ENCODE data around the gene SELENOW. TPM values are rescaled to one million over a fixed set of nuclear protein-coding genes. Genes with fewer than 3 reads are reported as not detected.

Gene SELENOW
- total and polyA plus RNA-seq, 2 of the 8 experiments (the other 6 are each of a cell fraction or from before 2014, with no cell fraction given): 371 to 588 TPM

GRCh38 chr19:47757617-47758442, 20.7 kb upstream of the SELENOW start:
- H4K20me1 ChIP-seq (replicated peaks in 1 of 2; ENCODE audit: control insufficient read depth in 1 of 2, insufficient read depth in 2 of 2, low read length in 2 of 2): peaks cover 10% of the 10 kb centered on the region in 2 experiments
- no peaks in the 10 kb centered on the region for H3K9me3 ChIP-seq (ENCODE audit: insufficient read depth in 2 of 2, low read depth in 1 of 2, low read length in 1 of 2)
- no peaks in the 10 kb centered on the region for H3K4me1 ChIP-seq (replicated peaks in 1 of 4; ENCODE audit: control insufficient read depth in 3 of 4, insufficient read depth in 4 of 4, low read length in 3 of 4)
- TF ChIP-seq POLR2AphosphoS5 (IDR thresholded peaks at IDR 0.05; ENCODE audit: low read depth, low read length) (peak; percentile 38), SP2 (IDR thresholded peaks at IDR 0.05; ENCODE audit: low read length) (no peak)
- no peak overlapping the region for H2AK5ac ChIP-seq (ENCODE audit: low read depth, low read length)
- DNase-seq (ENCODE audit: low read depth in 1 of 2, low spot score in 2 of 2) (no peak), FAIRE-seq (no peak)
- H3K79me2 ChIP-seq (ENCODE audit: control insufficient read depth in 1 of 2, insufficient read depth in 2 of 2, low read length in 2 of 2): no peaks in the 10 kb centered on the region; a peak in 1 of 4 replicates
- H3K27ac ChIP-seq (ENCODE audit: low read depth, low read length): no peak overlapping the region
- no peaks in the 10 kb centered on the region; the same call in 1 of the 2 replicates for H3K79me1 ChIP-seq (ENCODE audit: low read depth, low read length)
- no peaks in the 10 kb centered on the region for H3K23me2 ChIP-seq (ENCODE audit: low read depth, low read length)
- ChIA-PET CTCF (ENCODE audit: partially characterized antibody) (interaction anchor here (0.6 to 3.1 kb wide), 8 partner anchors 8 to 1724 kb away, joined by 3 to 20 read pairs (median 6); no protein-coding TSS in a partner anchor), POLR2A (ENCODE audit: partially characterized antibody) (interaction anchor here (0.8 to 11.0 kb wide), 9 partner anchors 8 to 41 kb away, joined by 3 to 204 read pairs (median 4); partner anchors contain the start of genes NOP53 and SELENOW)
- H4K91ac ChIP-seq (replicated peaks; ENCODE audit: insufficient read length, low read length): no peak overlapping the region
- H4K8ac ChIP-seq (ENCODE audit: extremely low read depth, insufficient read depth, low read length): no peak overlapping the region
- WGBS, 2 experiments (ENCODE audit: extremely low coverage in 1 of 2, insufficient coverage in 1 of 2, insufficient read length in 1 of 2, insufficient replicate concordance in 2 of 2, low coverage in 1 of 2, low lambda C conversion rate in 2 of 2, missing lambda C conversion rate in 1 of 2): 94% methylated on average over 12 of the region's 14 CpGs; no CpG with 5 or more reads in 1 of the 2 experiments
- peaks cover 13 to 62% (median 51%) of the 10 kb centered on the region in 4 experiments for H3K36me3 ChIP-seq (ENCODE audit: control insufficient read depth in 2 of 4, insufficient read depth in 4 of 4, low read length in 3 of 4)
- no peak overlapping the region for H2BK12ac ChIP-seq (ENCODE audit: low read depth, low read length)
- no peak overlapping the region for H2BK5ac ChIP-seq (ENCODE audit: low read depth, low read length)
- no peaks in the 10 kb centered on the region for H3K27me3 ChIP-seq (replicated peaks in 1 of 4; ENCODE audit: control insufficient read depth in 3 of 4, extremely low read depth in 1 of 4, insufficient read depth in 3 of 4, low read length in 3 of 4)
- no peak overlapping the region for H3K56ac ChIP-seq (replicated peaks; ENCODE audit: insufficient read length, low read depth, low read length)
- no peak overlapping the region for H2BK20ac ChIP-seq (ENCODE audit: low read length)
- no peak overlapping the region for H3K4me2 ChIP-seq (ENCODE audit: insufficient read depth in 1 of 2, low read depth in 2 of 2, low read length in 2 of 2)
- no peak overlapping the region for H3K9ac ChIP-seq (replicated peaks in 1 of 4; ENCODE audit: extremely low read depth in 1 of 4, low read depth in 3 of 4, low read length in 3 of 4)
- H4K5ac ChIP-seq (ENCODE audit: insufficient read length, low read depth, low read length): no peak overlapping the region
- H3K4me3 ChIP-seq (ENCODE audit: extremely low read depth in 1 of 4, insufficient read depth in 2 of 4, low read depth in 3 of 4, low read length in 4 of 4): no peak overlapping the region
- no peak overlapping the region for H3K18ac ChIP-seq (ENCODE audit: extremely low read depth, low read length)
- H3K14ac ChIP-seq (ENCODE audit: insufficient read length): no peak overlapping the region
- no peak overlapping the region for H2BK120ac ChIP-seq (replicated peaks; ENCODE audit: low read depth, low read length)
- H3K4ac ChIP-seq (replicated peaks; ENCODE audit: insufficient read length, low read depth, low read length): no peak overlapping the region
- no peak overlapping the region for H3K23ac ChIP-seq (ENCODE audit: insufficient read length)
- H2BK15ac ChIP-seq (ENCODE audit: low read length): no peak overlapping the region
- H2AFZ ChIP-seq (ENCODE audit: low read length): no peak overlapping the region

Measured in H1 (cell line).